A549 (cell line): ENCODE measurements around the gene SELPLG. TPM values are rescaled to one million over a fixed set of nuclear protein-coding genes. Genes with fewer than 3 reads are reported as not detected.

Experiments used
- ATAC-seq, 2 experiments: fragments of 200-7000 bp in 1 of 2; fragments of >200 bp in 1 of 2; cut with Nextera tagmentation in 1 of 2; cut with Tn5 transposase in 1 of 2; 3 replicates each; pipeline versions ENCODE4 v1.8.0 to v1.9.1; 2018 to 2020; ENCODE audit warnings: mild to moderate bottlenecking in 1 of 2, moderate library complexity in 1 of 2
- CTCF ChIA-PET: fragments of 300-600 bp; sonication (Branson Sonifier 250); formaldehyde crosslinking; extraction: SDS; loops from one replicate; lab custom pipeline; 2021; ENCODE audit warnings: antibody characterized with exemption, inconsistent platforms; lab: Yijun Ruan, JAX
- POLR2A ChIA-PET: fragments of 350-600 bp; formaldehyde crosslinking; extraction: SDS; loops from one replicate; lab custom pipeline; 2021; ENCODE audit warnings: antibody characterized with exemption, inconsistent platforms; lab: Yijun Ruan, JAX
- DNase-seq, 2 experiments: peaks; one replicate each; pipeline versions ENCODE4 v3.0.0 to v3.0.0-alpha.2; 2011 to 2016; ENCODE audit warnings: low read depth in 1 of 2, low spot score in 1 of 2
- FAIRE-seq: peaks from 2 replicates; lab custom pipeline; 2011; peaks lifted over from hg19 to GRCh38; lab: Jason Lieb, UNC
- H3K27ac ChIP-seq, 2 experiments: fragments of >200 bp; sonication (Bioruptor Twin); formaldehyde crosslinking; 3 replicates each; pipeline ENCODE4 v1.5.1; 2016 to 2017
- H3K4me1 ChIP-seq: fragments of >200 bp; sonication (Bioruptor Twin); formaldehyde crosslinking; 3 replicates; pipeline ENCODE4 v1.6.1; 2016
- H3K4me2 ChIP-seq: fragments of >200 bp; sonication (Bioruptor Twin); formaldehyde crosslinking; 3 replicates; pipeline ENCODE4 v1.6.1; 2016
- H3K4me3 ChIP-seq: fragments of >200 bp; sonication (Bioruptor Twin); formaldehyde crosslinking; 3 replicates; pipeline ENCODE4 v1.5.1; 2016
- H3K9me3 ChIP-seq: fragments of >200 bp; sonication (Bioruptor Twin); formaldehyde crosslinking; 3 replicates; pipeline ENCODE4 v1.6.1; 2016
- BHLHE40 ChIP-seq: IDR thresholded peaks from 2 replicates; pipeline ENCODE4 v1.6.1; 2012; ENCODE audit warnings: low read depth, low read length, inconsistent platforms
- CBX2 ChIP-seq: fragments of 200-600 bp; sonication (generic); IDR thresholded peaks from 2 replicates; pipeline ENCODE4 v1.6.1; 2016; ENCODE audit warnings: low read depth, mild to moderate bottlenecking, borderline replicate concordance
- CTCF ChIP-seq: fragments of >200 bp; sonication (Bioruptor Twin); formaldehyde crosslinking; IDR thresholded peaks from 3 replicates; pipeline ENCODE4 v1.5.1; 2016
- EHF ChIP-seq: fragments of 250-450 bp; sonication (Bioruptor Pico); IDR thresholded peaks from 2 replicates; pipeline ENCODE4 v1.5.0; 2020; ENCODE audit warnings: mild to moderate bottlenecking
- FOXS1 ChIP-seq: fragments of 250-450 bp; sonication (Bioruptor Pico); IDR thresholded peaks from 2 replicates; pipeline ENCODE4 v1.5.0; 2020; ENCODE audit warnings: mild to moderate bottlenecking, moderate library complexity
- GATA3 ChIP-seq: IDR thresholded peaks from 2 replicates; pipeline ENCODE4 v1.6.1; 2012; ENCODE audit warnings: borderline replicate concordance
- HDAC2 ChIP-seq: fragments of 200-600 bp; sonication (generic); IDR thresholded peaks from 2 replicates; pipeline ENCODE4 v1.6.1; 2016
- HEYL ChIP-seq: fragments of 250-450 bp; sonication (Bioruptor Pico); IDR thresholded peaks from 2 replicates; pipeline ENCODE4 v1.8.0; 2021; ENCODE audit warnings: mild to moderate bottlenecking, moderate library complexity
- HOXB13 ChIP-seq: fragments of 250-450 bp; sonication (Bioruptor Pico); IDR thresholded peaks from 2 replicates; pipeline ENCODE4 v1.5.0; 2020; ENCODE audit warnings: low read depth, mild to moderate bottlenecking, moderate library complexity
- JUN ChIP-seq, 2 experiments: fragments of >200 bp; sonication (Bioruptor Twin); formaldehyde crosslinking; IDR thresholded peaks; 2 replicates in 1 of 2; 3 replicates in 1 of 2; pipeline ENCODE4 v1.6.1; 2016 to 2017
- JUNB ChIP-seq: fragments of >200 bp; sonication (Bioruptor Twin); formaldehyde crosslinking; IDR thresholded peaks from 2 replicates; pipeline ENCODE4 v1.6.1; 2016
- KDM1A ChIP-seq: fragments of 200-600 bp; sonication (generic); IDR thresholded peaks from 2 replicates; pipeline ENCODE4 v1.6.1; 2016; ENCODE audit warnings: low read depth, mild to moderate bottlenecking
- MAFK ChIP-seq: fragments of 450-650 bp; IDR thresholded peaks from 2 replicates; pipeline ENCODE4 v1.6.1; 2014; ENCODE audit not compliant: partially characterized antibody
- NFE2L2 ChIP-seq: fragments of 150-350 bp; conservative IDR thresholded peaks from 2 replicates; pipeline ENCODE4 v1.6.1; 2014; ENCODE audit warnings: low read length
- NR3C1 ChIP-seq: fragments of >200 bp; sonication (Bioruptor Twin); formaldehyde crosslinking; IDR thresholded peaks from 3 replicates; pipeline ENCODE4 v1.6.1; 2017
- RCOR1 ChIP-seq: fragments of 150-350 bp; IDR thresholded peaks from 2 replicates; pipeline ENCODE4 v1.6.1; 2014; ENCODE audit warnings: antibody characterized with exemption, low read length, low read depth
- RNF2 ChIP-seq: fragments of 200-600 bp; sonication (generic); IDR thresholded peaks from 2 replicates; pipeline ENCODE4 v1.6.1; 2016; ENCODE audit warnings: low read depth, mild to moderate bottlenecking, antibody characterized with exemption, moderate library complexity, borderline replicate concordance
- SMC3 ChIP-seq: fragments of >200 bp; sonication (Bioruptor Twin); formaldehyde crosslinking; IDR thresholded peaks from 3 replicates; pipeline ENCODE4 v1.6.1; 2018; ENCODE audit warnings: inconsistent platforms
- TFCP2L1 ChIP-seq: fragments of 250-450 bp; sonication (Bioruptor Pico); IDR thresholded peaks from 2 replicates; pipeline ENCODE4 v1.5.0; 2021; ENCODE audit warnings: mild to moderate bottlenecking
- ZC3H11A ChIP-seq: fragments of 450-650 bp; IDR thresholded peaks from 2 replicates; pipeline ENCODE4 v1.6.1; 2014; ENCODE audit warnings: antibody characterized with exemption, mild to moderate bottlenecking
- ZNF302 ChIP-seq: fragments of 250-450 bp; sonication (Bioruptor Pico); IDR thresholded peaks from 2 replicates; pipeline ENCODE4 v1.9.0; 2021; ENCODE audit warnings: inconsistent platforms, mild to moderate bottlenecking, moderate library complexity
- WGBS: methylation state at CpG from one replicate; pipeline ENCODE4 v1.1.6; 2017; ENCODE audit errors: missing lambda C conversion rate; 5-methylcytosine and 5-hydroxymethylcytosine counted together
- polyA plus RNA-seq, 4 experiments: library from polyadenylated mRNA; depleted of rRNA in 3 of 4; stranded (reverse); fragments of >200 nt; fragmentation: RNase III in 1 of 4; extraction: RNeasy Plus Mini Kit Qiagen cat#74134 plus additional on column Dnase treatment in 1 of 4; gene quantifications; 2 replicates in 3 of 4; 3 replicates in 1 of 4; pipeline ENCODE4 v1.2.3, GENCODE V29; 2011 to 2017
- TF ChIP-seq, protein P1 (sequence below): fragments of 200-600 bp; sonication (generic); IDR thresholded peaks from 2 replicates; pipeline ENCODE4 v1.6.1; 2016; ENCODE audit warnings: antibody characterized with exemption, mild to moderate bottlenecking, moderate library complexity
- TF ChIP-seq, protein P2 (sequence below): fragments of 150-350 bp; IDR thresholded peaks from 2 replicates; pipeline ENCODE4 v1.6.1; 2014; ENCODE audit warnings: low read depth, mild to moderate bottlenecking, low read length
- TF ChIP-seq, protein P3 (sequence below): fragments of >200 bp; sonication (Bioruptor Twin); formaldehyde crosslinking; IDR thresholded peaks from 2 replicates; pipeline ENCODE4 v1.6.1; 2016

SELPLG gene
- polyA plus RNA-seq, 2 of the 4 experiments (the other 2 are of a cell fraction) = 0.17 to 0.67 TPM

- peaks cover 18% of the 10 kb centered on the region for H3K4me1 ChIP-seq
- TF ChIP-seq BHLHE40 = no peak
- TF ChIP-seq CTCF = no peak
- TF ChIP-seq, protein P1, sequence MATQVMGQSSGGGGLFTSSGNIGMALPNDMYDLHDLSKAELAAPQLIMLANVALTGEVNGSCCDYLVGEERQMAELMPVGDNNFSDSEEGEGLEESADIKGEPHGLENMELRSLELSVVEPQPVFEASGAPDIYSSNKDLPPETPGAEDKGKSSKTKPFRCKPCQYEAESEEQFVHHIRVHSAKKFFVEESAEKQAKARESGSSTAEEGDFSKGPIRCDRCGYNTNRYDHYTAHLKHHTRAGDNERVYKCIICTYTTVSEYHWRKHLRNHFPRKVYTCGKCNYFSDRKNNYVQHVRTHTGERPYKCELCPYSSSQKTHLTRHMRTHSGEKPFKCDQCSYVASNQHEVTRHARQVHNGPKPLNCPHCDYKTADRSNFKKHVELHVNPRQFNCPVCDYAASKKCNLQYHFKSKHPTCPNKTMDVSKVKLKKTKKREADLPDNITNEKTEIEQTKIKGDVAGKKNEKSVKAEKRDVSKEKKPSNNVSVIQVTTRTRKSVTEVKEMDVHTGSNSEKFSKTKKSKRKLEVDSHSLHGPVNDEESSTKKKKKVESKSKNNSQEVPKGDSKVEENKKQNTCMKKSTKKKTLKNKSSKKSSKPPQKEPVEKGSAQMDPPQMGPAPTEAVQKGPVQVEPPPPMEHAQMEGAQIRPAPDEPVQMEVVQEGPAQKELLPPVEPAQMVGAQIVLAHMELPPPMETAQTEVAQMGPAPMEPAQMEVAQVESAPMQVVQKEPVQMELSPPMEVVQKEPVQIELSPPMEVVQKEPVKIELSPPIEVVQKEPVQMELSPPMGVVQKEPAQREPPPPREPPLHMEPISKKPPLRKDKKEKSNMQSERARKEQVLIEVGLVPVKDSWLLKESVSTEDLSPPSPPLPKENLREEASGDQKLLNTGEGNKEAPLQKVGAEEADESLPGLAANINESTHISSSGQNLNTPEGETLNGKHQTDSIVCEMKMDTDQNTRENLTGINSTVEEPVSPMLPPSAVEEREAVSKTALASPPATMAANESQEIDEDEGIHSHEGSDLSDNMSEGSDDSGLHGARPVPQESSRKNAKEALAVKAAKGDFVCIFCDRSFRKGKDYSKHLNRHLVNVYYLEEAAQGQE = no peak
- no peak for TF ChIP-seq MAFK
- no peak for TF ChIP-seq NR3C1
- TF ChIP-seq CBX2 = no peak
- no peak for TF ChIP-seq RNF2
- no peak for TF ChIP-seq ZC3H11A
- no peak for TF ChIP-seq EHF (CRISPR knock-in tag)
- TF ChIP-seq ZNF302 = no peak
- no peak for TF ChIP-seq JUNB
- no peak for TF ChIP-seq HOXB13 (CRISPR knock-in tag)
- no peak for TF ChIP-seq TFCP2L1 (CRISPR knock-in tag)
- no peak for TF ChIP-seq JUN (IDR thresholded peaks at IDR 0.05)
- no peak for TF ChIP-seq FOXS1
- TF ChIP-seq, protein P2, sequence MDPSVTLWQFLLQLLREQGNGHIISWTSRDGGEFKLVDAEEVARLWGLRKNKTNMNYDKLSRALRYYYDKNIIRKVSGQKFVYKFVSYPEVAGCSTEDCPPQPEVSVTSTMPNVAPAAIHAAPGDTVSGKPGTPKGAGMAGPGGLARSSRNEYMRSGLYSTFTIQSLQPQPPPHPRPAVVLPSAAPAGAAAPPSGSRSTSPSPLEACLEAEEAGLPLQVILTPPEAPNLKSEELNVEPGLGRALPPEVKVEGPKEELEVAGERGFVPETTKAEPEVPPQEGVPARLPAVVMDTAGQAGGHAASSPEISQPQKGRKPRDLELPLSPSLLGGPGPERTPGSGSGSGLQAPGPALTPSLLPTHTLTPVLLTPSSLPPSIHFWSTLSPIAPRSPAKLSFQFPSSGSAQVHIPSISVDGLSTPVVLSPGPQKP = no peak
- TF ChIP-seq HDAC2 = no peak
- no peak overlapping the region for H3K4me2 ChIP-seq
- ATAC-seq (no peak), DNase-seq (no peak), FAIRE-seq (no peak)
- no peak overlapping the region for H3K27ac ChIP-seq
- 45% methylated on average over 5 of the region's 5 CpGs for WGBS
- no peaks in the 10 kb centered on the region for H3K9me3 ChIP-seq
- CTCF ChIA-PET = interaction anchor here (1.0 to 20.7 kb wide), 3 partner anchors 10 to 41 kb away, joined by 3 to 533 read pairs (median 166); partner anchors contain the start of genes ISCU and SART3
- no peak overlapping the region for H3K4me3 ChIP-seq
- POLR2A ChIA-PET = no interaction called here
Observed at GRCh38 chr12:108608616-108609015, 25.1 kb downstream of the SELPLG start.

DNA sequence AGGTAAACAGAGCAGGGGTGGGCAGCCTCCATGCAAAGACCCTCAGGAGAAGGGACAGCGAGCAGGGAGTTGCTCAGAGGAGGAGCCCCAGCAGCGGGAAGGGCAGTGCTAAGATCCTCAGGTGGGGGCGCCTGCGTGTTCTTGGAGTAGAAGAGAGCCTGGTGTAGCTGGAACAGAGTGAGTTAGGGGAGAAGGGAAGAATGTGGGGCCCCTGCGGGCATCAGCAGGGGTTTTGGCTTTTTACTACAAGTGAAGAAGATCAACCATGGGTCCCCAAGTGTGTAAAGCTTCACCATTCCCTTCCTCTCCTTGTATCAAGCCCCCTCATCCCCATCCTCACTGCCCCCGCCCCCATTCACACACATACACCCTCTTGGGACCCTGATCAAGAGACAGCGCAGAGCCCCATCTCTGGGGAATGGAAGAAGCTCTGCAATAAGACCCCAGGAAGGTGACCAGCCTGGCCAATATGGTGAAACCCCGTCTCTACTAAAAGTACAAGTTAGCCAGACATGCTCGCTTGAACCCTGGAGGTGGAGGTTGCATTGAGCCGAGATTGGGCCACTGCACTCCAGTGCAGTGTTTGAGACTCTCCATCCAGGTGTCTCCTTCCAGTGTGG is 25.6 kb downstream of the SELPLG start:
- H3K9me3 ChIP-seq = no peaks in the 10 kb centered on the region
- H3K4me2 ChIP-seq = no peak overlapping the region
- no peak overlapping the region for H3K4me3 ChIP-seq
- FAIRE-seq (no peak), ATAC-seq (no peak), DNase-seq (no peak)
- POLR2A ChIA-PET = no interaction called here
- peaks cover 13% of the 10 kb centered on the region for H3K4me1 ChIP-seq
- no peak overlapping the region for H3K27ac ChIP-seq
- TF ChIP-seq HEYL = no peak
- TF ChIP-seq ZNF302 = no peak
- TF ChIP-seq NFE2L2 = no peak
- no peak for TF ChIP-seq KDM1A
- no peak for TF ChIP-seq GATA3
- no peak for TF ChIP-seq RCOR1
- no peak for TF ChIP-seq SMC3
- TF ChIP-seq, protein P3, sequence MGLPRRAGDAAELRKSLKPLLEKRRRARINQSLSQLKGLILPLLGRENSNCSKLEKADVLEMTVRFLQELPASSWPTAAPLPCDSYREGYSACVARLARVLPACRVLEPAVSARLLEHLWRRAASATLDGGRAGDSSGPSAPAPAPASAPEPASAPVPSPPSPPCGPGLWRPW = no peak
- CTCF ChIA-PET = interaction anchor here (1.0 to 20.7 kb wide), 3 partner anchors 11 to 41 kb away, joined by 3 to 533 read pairs (median 166); partner anchors contain the start of genes ISCU and SART3
- WGBS = 67% methylated on average over 10 of the region's 10 CpGs
